NCI-H1436 (cell line): ENCODE results near the gene RNF125.

Source experiments
- DNase-seq: peaks from one replicate; lab custom pipeline; 2025; lab: John Stamatoyannopoulos, UW

RNF125 gene

GRCh38 chr18:32091325-32091723 is 72.7 kb downstream of the RNF125 start:
- DNase-seq, result no peak

GRCh38 chr18:32091724-32092421 is 73.2 kb downstream of the RNF125 start, which contains the start of gene RNF138:
Gene RNF138 (plus strand): TSS chr18:32091874. CDS start chr18:32092777, 903 bp downstream.
- DNase-seq, result peak; percentile 86

- peak; percentile 98 for DNase-seq
These were observed 73.9 kb downstream of the RNF125 start for GRCh38 chr18:32092422-32093101.

DNA sequence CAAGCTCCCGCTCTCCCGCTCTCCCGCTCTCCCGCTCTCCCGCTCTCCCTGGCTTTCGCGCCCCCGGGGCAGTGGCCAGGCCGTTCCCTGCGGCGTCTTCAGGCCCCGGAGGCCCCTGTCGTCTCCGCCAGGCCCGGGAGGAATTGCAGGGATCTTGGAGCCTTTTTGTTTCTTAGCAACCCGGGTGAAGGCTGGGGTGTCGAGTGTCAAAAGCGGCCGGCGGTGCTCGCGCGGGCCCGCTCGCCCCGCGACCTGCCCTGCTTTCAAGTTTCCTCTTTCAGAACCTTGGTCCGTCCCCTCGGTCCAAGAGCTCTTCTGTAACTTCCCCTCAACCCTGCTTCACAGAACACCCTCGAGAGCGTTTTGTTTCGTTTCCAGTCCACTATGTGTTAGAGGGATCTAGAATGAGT is 74.5 kb downstream of the RNF125 start:
- DNase-seq, result peak; percentile 8

DNA sequence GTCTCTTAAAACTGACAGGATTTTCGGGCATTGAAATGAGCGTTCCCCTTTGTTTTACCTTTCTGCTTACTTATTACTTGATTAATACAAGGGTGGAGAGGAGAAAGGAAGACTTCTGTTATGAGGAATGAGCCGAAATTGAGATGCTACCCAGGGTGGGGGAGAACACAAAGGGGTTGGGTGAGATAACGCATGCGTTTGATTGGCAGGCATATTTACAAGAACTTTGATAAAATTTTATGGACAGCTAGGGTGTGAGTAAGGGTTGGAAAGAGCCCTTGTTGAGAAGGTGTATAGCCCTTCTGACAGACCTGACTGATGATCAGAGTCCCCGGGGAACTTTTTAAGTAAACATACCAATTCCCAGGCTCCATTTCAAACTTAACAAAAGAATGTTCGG is 74.9 kb downstream of the RNF125 start:
- DNase-seq, result peak; percentile 21

GRCh38 chr18:32095192-32095899 is 76.7 kb downstream of the RNF125 start:
- DNase-seq, result no peak

DNA sequence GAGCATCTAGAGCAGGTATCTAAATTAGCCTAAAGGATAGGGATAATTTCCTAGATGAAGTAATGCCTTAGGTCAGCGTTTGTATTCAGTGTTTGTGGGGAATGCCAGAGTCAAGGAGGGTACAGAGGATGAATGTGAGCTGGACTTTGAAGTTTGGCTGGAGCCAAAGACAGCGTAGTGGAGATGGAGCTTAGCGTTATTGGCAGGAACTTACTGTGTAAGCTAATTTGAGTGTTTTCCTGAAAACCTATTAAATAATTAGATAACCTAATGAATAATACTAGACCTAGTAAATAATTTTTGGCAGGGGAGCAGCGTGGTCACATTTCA is 77.2 kb downstream of the RNF125 start:
- no peak for DNase-seq

GRCh38 chr18:32096946-32097345 is 78.3 kb downstream of the RNF125 start:
- no peak for DNase-seq

DNA sequence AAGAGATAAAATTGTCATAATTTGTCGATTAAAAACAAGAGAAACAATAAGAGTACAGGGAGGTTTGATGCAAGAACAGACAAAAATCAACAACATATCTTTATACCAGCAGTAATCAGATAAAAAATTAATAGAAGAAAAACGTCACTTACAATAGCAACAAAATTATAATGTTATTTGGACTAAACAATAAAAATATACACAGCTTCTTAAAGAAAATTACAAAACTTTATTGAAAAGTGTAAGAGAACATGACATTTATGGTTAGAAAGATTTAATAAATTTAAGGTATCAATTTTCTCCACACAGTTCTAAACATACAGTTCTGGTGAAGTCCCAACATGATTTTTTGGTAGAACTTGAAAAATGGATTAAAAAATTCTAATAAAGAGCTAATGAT is 85.9 kb downstream of the RNF125 start:
- DNase-seq, result no peak

GRCh38 chr18:32110005-32110404 is 91.4 kb downstream of the RNF125 start:
- no peak for DNase-seq

- DNase-seq, result no peak
These were observed 93.1 kb downstream of the RNF125 start for GRCh38 chr18:32111706-32112105.

DNA sequence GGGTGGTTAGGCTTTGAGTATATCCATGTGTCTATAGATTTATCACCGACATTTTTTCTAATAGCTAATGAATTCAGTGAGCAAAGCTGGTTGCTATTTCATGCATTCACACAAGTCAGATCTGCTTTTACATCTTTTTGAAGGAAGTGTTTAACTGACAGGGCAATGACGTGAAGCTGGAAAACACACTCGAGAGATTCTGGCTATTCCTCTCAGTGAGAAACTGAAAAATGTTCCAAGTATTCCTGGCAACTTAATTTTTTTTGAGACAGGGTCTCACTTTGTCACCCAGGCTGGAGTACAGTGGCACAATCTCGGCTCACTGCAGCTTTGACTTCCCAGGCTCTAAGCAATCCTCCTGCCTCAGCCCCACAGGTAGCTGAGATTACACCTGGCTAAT is 94.2 kb downstream of the RNF125 start:
- no peak for DNase-seq

GRCh38 chr18:32114293-32114942 is 95.8 kb downstream of the RNF125 start:
- no peak for DNase-seq

GRCh38 chr18:32122039-32122438 is 103.4 kb downstream of the RNF125 start:
- DNase-seq, result no peak
